Liver (tissue), 9 donors: ENCODE results near the gene CDH23. TPM values are rescaled to one million over a fixed set of nuclear protein-coding genes. Genes with fewer than 3 reads are reported as not detected.

ENCODE experiments used
- DNase-seq: peaks from one replicate; pipeline ENCODE4 v3.0.0-alpha.2; 2017; ENCODE audit warnings: low spot score
- H3K27ac ChIP-seq, 2 donors: one replicate each; pipeline ENCODE4 v1.7.0; 2013; ENCODE audit warnings: inconsistent platforms in 2 of 2, low read length in 2 of 2, control low read depth in 1 of 2, low read depth in 1 of 2, mild to moderate bottlenecking in 1 of 2
- H3K27me3 ChIP-seq, 4 donors: one replicate each; pipeline versions ENCODE4 v1.6.1 to v1.7.0; 2013; ENCODE audit warnings: low read length in 3 of 4, inconsistent platforms in 1 of 4, mild to moderate bottlenecking in 1 of 4, moderate library complexity in 1 of 4; ENCODE audit not compliant: control insufficient read depth in 4 of 4, insufficient read depth in 4 of 4
- H3K36me3 ChIP-seq, 4 donors: one replicate each; pipeline versions ENCODE4 v1.6.1 to v1.7.0; 2013; ENCODE audit warnings: low read length in 3 of 4, mild to moderate bottlenecking in 3 of 4, low read depth in 1 of 4, moderate library complexity in 1 of 4; ENCODE audit not compliant: control insufficient read depth in 4 of 4, insufficient read depth in 3 of 4
- H3K4me1 ChIP-seq, 4 donors: one replicate each; pipeline versions ENCODE4 v1.6.1 to v1.7.0; 2013; ENCODE audit warnings: low read length in 3 of 4, mild to moderate bottlenecking in 3 of 4, moderate library complexity in 1 of 4; ENCODE audit not compliant: control insufficient read depth in 4 of 4, insufficient read depth in 4 of 4
- H3K4me3 ChIP-seq, 3 donors: one replicate each; pipeline versions ENCODE4 v1.6.1 to v1.7.0; 2013; ENCODE audit warnings: low read length in 3 of 3, control low read depth in 1 of 3, low read depth in 1 of 3, mild to moderate bottlenecking in 1 of 3
- H3K9ac ChIP-seq, 2 donors: one replicate each; pipeline ENCODE4 v1.7.0; 2013; ENCODE audit warnings: low read length in 2 of 2, mild to moderate bottlenecking in 2 of 2, moderate library complexity in 2 of 2, control low read depth in 1 of 2, low read depth in 1 of 2
- H3K9me3 ChIP-seq, 4 donors: one replicate each; pipeline versions ENCODE4 v1.6.1 to v1.7.0; 2013; ENCODE audit warnings: low read length in 3 of 4; ENCODE audit not compliant: control insufficient read depth in 4 of 4
- CTCF ChIP-seq: fragments of 150-350 bp; IDR thresholded peaks from 2 replicates; pipeline ENCODE4 v1.5.1; 2017; ENCODE audit warnings: improper control_type of control experiment, low read depth, low read length; ENCODE audit not compliant: missing input control
- EGR1 ChIP-seq, 2 donors: IDR thresholded peaks; 2 replicates each; pipeline ENCODE4 v1.6.1; 2016 to 2018; ENCODE audit warnings: antibody characterized with exemption in 2 of 2, low read depth in 2 of 2
- FOXA1 ChIP-seq: IDR thresholded peaks from 2 replicates; pipeline ENCODE4 v1.6.1; 2016; ENCODE audit warnings: antibody characterized with exemption
- GABPA ChIP-seq, 2 donors: IDR thresholded peaks in 1 of 2; conservative IDR thresholded peaks in 1 of 2; 2 replicates each; pipeline ENCODE4 v1.6.1; 2016; ENCODE audit warnings: antibody characterized with exemption in 2 of 2, mild to moderate bottlenecking in 1 of 2, moderate library complexity in 1 of 2
- HNF4A ChIP-seq, 2 donors: conservative IDR thresholded peaks; 2 replicates each; pipeline ENCODE4 v1.6.1; 2016; ENCODE audit warnings: antibody characterized with exemption in 2 of 2, mild to moderate bottlenecking in 2 of 2
- MAX ChIP-seq: IDR thresholded peaks from 2 replicates; pipeline ENCODE4 v1.6.1; 2016; ENCODE audit warnings: antibody characterized with exemption
- RAD21 ChIP-seq, 2 donors: IDR thresholded peaks; 2 replicates each; pipeline ENCODE4 v1.6.1; 2016; ENCODE audit warnings: antibody characterized with exemption in 2 of 2, mild to moderate bottlenecking in 2 of 2
- REST ChIP-seq: IDR thresholded peaks from 2 replicates; pipeline ENCODE4 v1.6.1; 2016; ENCODE audit warnings: antibody characterized with exemption, mild to moderate bottlenecking
- RXRA ChIP-seq, 2 donors: IDR thresholded peaks; 2 replicates each; pipeline ENCODE4 v1.6.1; 2017 to 2018; ENCODE audit warnings: antibody characterized with exemption in 2 of 2, mild to moderate bottlenecking in 1 of 2
- SP1 ChIP-seq: IDR thresholded peaks from 2 replicates; pipeline ENCODE4 v1.6.1; 2018; ENCODE audit warnings: antibody characterized with exemption, mild to moderate bottlenecking
- TAF1 ChIP-seq: conservative IDR thresholded peaks from 2 replicates; pipeline ENCODE4 v1.6.1; 2016; ENCODE audit warnings: antibody characterized with exemption, mild to moderate bottlenecking
- YY1 ChIP-seq: IDR thresholded peaks from 2 replicates; pipeline ENCODE4 v1.6.1; 2016; ENCODE audit warnings: antibody characterized with exemption, mild to moderate bottlenecking
- ZBTB33 ChIP-seq: IDR thresholded peaks from 2 replicates; pipeline ENCODE4 v1.6.1; 2016; ENCODE audit warnings: antibody characterized with exemption
- WGBS: extraction: QIAGEN DNeasy Blood & Tissue Kit; methylation state at CpG from one replicate; pipeline ENCODE4 v1.1.7; 2013; 5-methylcytosine and 5-hydroxymethylcytosine counted together
- polyA plus RNA-seq, 2 donors: library from polyadenylated mRNA; stranded (reverse) in 1 of 2; unstranded in 1 of 2; fragments of 200-250 nt in 1 of 2; fragments of >200 nt in 1 of 2; fragmentation: Nextera tagmentation in 1 of 2; extraction: Ambion mirVana in 1 of 2; gene quantifications; one replicate each; pipeline versions ENCODE4 v1.2.1 to v1.2.3, GENCODE V29; 2013 to 2015
- total RNA-seq, 2 donors: library from RNA; depleted of rRNA; stranded (reverse); fragments of >200 nt; gene quantifications; one replicate each; pipeline ENCODE4 v1.2.3, GENCODE V29; 2014
- donor health status: healthy.
- donor health status: healthy.
- donor health status: healthy.
- donor health status: healthy.
- donor health status: healthy.

Gene CDH23
- total and polyA plus RNA-seq, 4 donors: 1.5 to 4.7 (median 3.4) TPM

- H3K4me3 ChIP-seq: no peak overlapping the region
- H3K27ac ChIP-seq: no peak overlapping the region
- H3K9ac ChIP-seq: no peak overlapping the region
- no peaks in the 10 kb centered on the region for H3K36me3 ChIP-seq
- H3K9me3 ChIP-seq: no peaks in the 10 kb centered on the region
- H3K27me3 ChIP-seq: no peaks in the 10 kb centered on the region
- TF ChIP-seq GABPA (IDR thresholded peaks at IDR 0.05 in 1 of 2, conservative IDR thresholded peaks at IDR 0.05 in 1 of 2) (no peak), FOXA1 (no peak), HNF4A (conservative IDR thresholded peaks at IDR 0.05) (no peak), RAD21 (IDR thresholded peaks at IDR 0.05) (no peak), CTCF (no peak), RXRA (IDR thresholded peaks at IDR 0.05) (no peak), MAX (no peak), EGR1 (IDR thresholded peaks at IDR 0.05; ENCODE audit: low read depth in 2 of 2) (no peak), SP1 (no peak), TAF1 (no peak), ZBTB33 (no peak), REST (no peak)
- no peak for DNase-seq
- 94% methylated on average over 4 of the region's 4 CpGs for WGBS
- no peaks in the 10 kb centered on the region for H3K4me1 ChIP-seq
Measured at GRCh38 chr10:71437537-71438092, 40.9 kb downstream of the CDH23 start.

GRCh38 chr10:71438761-71439160 is 42.0 kb downstream of the CDH23 start:
- Histone ChIP-seq H3K9ac (no peak overlapping the region), H3K4me1 (no peaks in the 10 kb centered on the region), H3K27ac (no peak overlapping the region), H3K4me3 (no peak overlapping the region), H3K9me3 (no peaks in the 10 kb centered on the region), H3K27me3 (no peaks in the 10 kb centered on the region), H3K36me3 (no peaks in the 10 kb centered on the region)
- 94% methylated on average over 3 of the region's 3 CpGs for WGBS
- TF ChIP-seq YY1: no peak
- no peak for DNase-seq
